ENCODE measurements around the gene TXNDC2.

TXNDC2 gene

GRCh38 chr18:9850309-9850708 lies 35.5 kb upstream of the TXNDC2 start:
- Mint-ChIP-seq H3K27me3 (ENCODE audit: low read depth) (peaks cover 3% of the 10 kb centered on the region), H3K27ac (no peak overlapping the region), H3K4me3 (no peak overlapping the region), H3K9me3 (peaks cover 2% of the 10 kb centered on the region), H3K36me3 (ENCODE audit: low read depth) (peaks cover 4% of the 10 kb centered on the region), H3K4me1 (peaks cover 32% of the 10 kb centered on the region)
- TF ChIP-seq CTCF (IDR thresholded peaks at IDR 0.05; ENCODE audit: unreplicated experiment in 3 of 3): no peak

- peaks cover 2% of the 10 kb centered on the region for H3K9me3 Mint-ChIP-seq
These were observed 34.3 kb upstream of the TXNDC2 start for GRCh38 chr18:9851511-9851910.

GRCh38 chr18:9852266-9853081 lies 33.3 kb upstream of the TXNDC2 start:
- H3K4me1 Mint-ChIP-seq: peaks cover 20% of the 10 kb centered on the region
- peaks cover 4% of the 10 kb centered on the region for H3K36me3 Mint-ChIP-seq (ENCODE audit: low read depth)
- H3K27me3 Mint-ChIP-seq (ENCODE audit: low read depth): peaks cover 3% of the 10 kb centered on the region
- H3K4me3 Mint-ChIP-seq: no peak overlapping the region
- no peak for TF ChIP-seq CTCF (IDR thresholded peaks at IDR 0.05; ENCODE audit: unreplicated experiment in 3 of 3)
- H3K27ac Mint-ChIP-seq: no peak overlapping the region
- H3K9me3 Mint-ChIP-seq: peaks cover 2% of the 10 kb centered on the region

More at GRCh38 chr18:9851511-9851910, 34.3 kb upstream of the TXNDC2 start:
- Mint-ChIP-seq H3K4me3 (no peak overlapping the region), H3K4me1 (peaks cover 27% of the 10 kb centered on the region), H3K27ac (no peak overlapping the region), H3K27me3 (ENCODE audit: low read depth) (peaks cover 3% of the 10 kb centered on the region), H3K36me3 (ENCODE audit: low read depth) (peaks cover 4% of the 10 kb centered on the region)
- TF ChIP-seq CTCF (IDR thresholded peaks at IDR 0.05; ENCODE audit: unreplicated experiment in 3 of 3): no peak

GRCh38 chr18:9854801-9855676 lies 30.7 kb upstream of the TXNDC2 start:
- peaks cover 2% of the 10 kb centered on the region for H3K9me3 Mint-ChIP-seq
- H3K4me1 Mint-ChIP-seq: no peaks in the 10 kb centered on the region
- H3K27ac Mint-ChIP-seq: no peak overlapping the region
- TF ChIP-seq CTCF (IDR thresholded peaks at IDR 0.05; ENCODE audit: unreplicated experiment in 3 of 3): no peak
- no peak overlapping the region for H3K4me3 Mint-ChIP-seq
- H3K27me3 Mint-ChIP-seq (ENCODE audit: low read depth): peaks cover under 1% of the 10 kb centered on the region
- peaks cover 5% of the 10 kb centered on the region for H3K36me3 Mint-ChIP-seq (ENCODE audit: low read depth)

GRCh38 chr18:9855681-9856080 lies 30.1 kb upstream of the TXNDC2 start:
- no peak overlapping the region for H3K27ac Mint-ChIP-seq
- H3K4me1 Mint-ChIP-seq: no peaks in the 10 kb centered on the region
- H3K27me3 Mint-ChIP-seq (ENCODE audit: low read depth): no peaks in the 10 kb centered on the region
- peaks cover 2% of the 10 kb centered on the region for H3K9me3 Mint-ChIP-seq
- H3K4me3 Mint-ChIP-seq: no peak overlapping the region
- TF ChIP-seq CTCF (IDR thresholded peaks at IDR 0.05; ENCODE audit: unreplicated experiment in 3 of 3): no peak
- H3K36me3 Mint-ChIP-seq (ENCODE audit: low read depth): peaks cover 5% of the 10 kb centered on the region
